Sigmoid colon (tissue), 7 donors: ENCODE measurements around the gene SH3RF3. TPM values are rescaled to one million over a fixed set of nuclear protein-coding genes. Genes with fewer than 3 reads are reported as not detected.

Experiments
- DNase-seq: peaks from one replicate; pipeline ENCODE4 v3.0.0-alpha.2; 2019
- H3K27ac ChIP-seq, 4 donors: fragments of 200-600 bp; sonication (generic); one replicate each; pipeline ENCODE4 v1.5.1; 2016 to 2019; ENCODE audit warnings: mild to moderate bottlenecking in 1 of 4
- H3K27me3 ChIP-seq, 3 donors: fragments of 200-600 bp; sonication (generic); one replicate each; pipeline ENCODE4 v1.5.1; 2019; ENCODE audit warnings: mild to moderate bottlenecking in 1 of 3
- H3K36me3 ChIP-seq, 4 donors: fragments of 200-600 bp; sonication (generic); one replicate each; pipeline ENCODE4 v1.5.1; 2016 to 2019
- H3K4me1 ChIP-seq, 4 donors: fragments of 200-600 bp; sonication (generic); one replicate each; pipeline ENCODE4 v1.5.1; 2017 to 2019
- H3K4me3 ChIP-seq, 4 donors: fragments of 200-600 bp; sonication (generic); one replicate each; pipeline ENCODE4 v1.5.1; 2017 to 2019; ENCODE audit warnings: mild to moderate bottlenecking in 2 of 4, moderate library complexity in 1 of 4
- H3K9me3 ChIP-seq, 4 donors: fragments of 200-600 bp in 3 of 4; sonication (generic) in 3 of 4; one replicate each; pipeline versions ENCODE4 v1.5.1 to v1.6.1; 2013 to 2019
- CTCF ChIP-seq, 4 experiments: fragments of 450-650 bp in 3 of 4; fragments of 200-600 bp in 1 of 4; IDR thresholded peaks; one replicate each; pipeline ENCODE4 v1.5.1; 2016 to 2019; ENCODE audit warnings: antibody characterized with exemption in 4 of 4, mild to moderate bottlenecking in 3 of 4, moderate library complexity in 2 of 4
- EP300 ChIP-seq, 4 donors: sonication (generic); formaldehyde crosslinking; IDR thresholded peaks; one replicate each; pipeline ENCODE4 v1.6.1; 2017; ENCODE audit warnings: antibody characterized with exemption in 4 of 4
- POLR2A ChIP-seq, 2 donors: fragments of 450-650 bp; IDR thresholded peaks; one replicate each; pipeline ENCODE4 v1.6.1; 2016; ENCODE audit warnings: antibody characterized with exemption in 2 of 2, mild to moderate bottlenecking in 2 of 2, moderate library complexity in 2 of 2
- POLR2AphosphoS5 ChIP-seq, 4 donors: sonication (generic); formaldehyde crosslinking; IDR thresholded peaks; one replicate each; pipeline ENCODE4 v1.6.1; 2017; ENCODE audit warnings: antibody characterized with exemption in 4 of 4
- WGBS, 2 donors: extraction: QIAGEN DNeasy Blood & Tissue Kit; methylation state at CpG; one replicate each; pipeline ENCODE4 v1.1.7; 2013; 5-methylcytosine and 5-hydroxymethylcytosine counted together
- intact Hi-C: fragments of 100-400 bp; cut with DNase I; formaldehyde crosslinking; loops from one replicate; pipeline ENCODE4 v1.15.1; 2023
- polyA plus RNA-seq, 3 donors: library from polyadenylated mRNA; stranded (reverse); fragments of 200-250 nt; gene quantifications; one replicate each; pipeline ENCODE4 v1.2.3, GENCODE V29; 2013
- total RNA-seq, 4 donors: library from RNA; depleted of rRNA; stranded (reverse); fragments of >200 nt; gene quantifications; one replicate each; pipeline ENCODE4 v1.1.0, GENCODE V29; 2016
- donor health status: healthy with polysubstance abuse.
- donor health status: Bipolar disorder and iron deficiency.
- donor health status: healthy.

SH3RF3 gene
- total and polyA plus RNA-seq, 7 donors, result 0.69 to 10.0 (median 3.4) TPM

- no peaks in the 10 kb centered on the region for H3K9me3 ChIP-seq
- intact Hi-C loops, result no loop called here
- H3K36me3 ChIP-seq, result no peaks in the 10 kb centered on the region
- 82 to 85% methylated on average over 8 of the region's 8 CpGs for WGBS, 2 donors
- H3K4me3 ChIP-seq, result no peak overlapping the region
- no peaks in the 10 kb centered on the region for H3K4me1 ChIP-seq
- TF ChIP-seq POLR2AphosphoS5 (IDR thresholded peaks at IDR 0.05), result no peak
- no peak for TF ChIP-seq POLR2A (IDR thresholded peaks at IDR 0.05)
- TF ChIP-seq EP300 (IDR thresholded peaks at IDR 0.05), result no peak
- TF ChIP-seq CTCF (IDR thresholded peaks at IDR 0.05), result no peak
- no peaks in the 10 kb centered on the region for H3K27me3 ChIP-seq
- H3K27ac ChIP-seq, result no peak overlapping the region
- DNase-seq, result no peak
Observed at GRCh38 chr2:109081374-109081773, 47.6 kb upstream of the SH3RF3 start.

DNA sequence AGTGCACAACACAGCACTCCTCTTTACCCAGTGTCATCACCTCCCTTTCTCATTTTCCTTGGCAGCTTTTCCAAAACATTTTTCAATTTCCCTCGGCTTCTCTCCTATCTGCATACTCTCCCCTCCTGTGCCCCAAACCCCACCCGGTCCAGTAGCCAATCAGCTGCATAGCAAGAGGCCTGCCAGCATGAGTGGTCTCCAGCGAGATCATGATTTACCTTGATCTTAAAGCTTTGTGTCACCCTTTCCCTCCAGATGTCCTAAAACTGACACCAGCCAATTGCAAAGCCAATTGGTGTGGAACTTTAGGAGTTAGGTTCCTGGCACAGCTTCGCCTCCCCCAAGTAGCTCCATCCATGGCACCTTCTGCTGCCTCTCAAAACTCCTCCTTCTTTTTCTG lies 45.2 kb upstream of the SH3RF3 start:
- Histone ChIP-seq H3K4me1 (no peaks in the 10 kb centered on the region), H3K4me3 (no peak overlapping the region), H3K9me3 (no peaks in the 10 kb centered on the region), H3K27me3 (no peaks in the 10 kb centered on the region), H3K36me3 (no peaks in the 10 kb centered on the region), H3K27ac (no peak overlapping the region)
- TF ChIP-seq CTCF (IDR thresholded peaks at IDR 0.05) (no peak), POLR2A (IDR thresholded peaks at IDR 0.05) (no peak), POLR2AphosphoS5 (IDR thresholded peaks at IDR 0.05) (no peak), EP300 (IDR thresholded peaks at IDR 0.05) (no peak)
- intact Hi-C loops, result no loop called here
- 88 to 90% methylated on average over 4 of the region's 4 CpGs for WGBS, 2 donors
- DNase-seq, result no peak

DNA sequence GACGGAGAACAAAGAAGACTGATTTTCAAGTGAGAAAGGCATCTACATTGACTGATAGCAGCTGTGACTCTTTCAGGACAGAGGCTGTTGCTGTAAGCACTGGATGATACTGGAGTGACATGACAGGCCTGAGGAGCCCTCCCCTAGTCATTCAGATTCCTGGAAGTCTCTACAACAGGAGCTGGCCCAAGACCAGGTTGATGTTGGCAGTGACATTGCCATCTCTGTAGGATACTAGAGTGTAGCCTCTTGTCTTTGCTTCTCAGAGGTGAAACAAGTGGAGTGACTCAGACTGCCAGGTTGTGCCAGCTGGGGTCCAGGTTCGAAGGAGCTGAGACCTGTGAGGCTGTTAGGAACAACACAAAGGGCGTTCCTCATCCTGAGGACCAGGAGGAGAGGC lies 44.7 kb upstream of the SH3RF3 start:
- WGBS, 2 donors, result 88 to 92% methylated on average over 3 of the region's 3 CpGs
- no peaks in the 10 kb centered on the region for H3K9me3 ChIP-seq
- H3K27me3 ChIP-seq, result no peaks in the 10 kb centered on the region
- no peaks in the 10 kb centered on the region for H3K4me1 ChIP-seq
- DNase-seq, result no peak
- H3K27ac ChIP-seq, result no peak overlapping the region
- TF ChIP-seq EP300 (IDR thresholded peaks at IDR 0.05) (no peak), CTCF (IDR thresholded peaks at IDR 0.05) (no peak), POLR2A (IDR thresholded peaks at IDR 0.05) (no peak), POLR2AphosphoS5 (IDR thresholded peaks at IDR 0.05) (no peak)
- intact Hi-C loops, result no loop called here
- H3K36me3 ChIP-seq, result no peaks in the 10 kb centered on the region
- no peak overlapping the region for H3K4me3 ChIP-seq

- no peak for TF ChIP-seq EP300 (IDR thresholded peaks at IDR 0.05)
- TF ChIP-seq POLR2AphosphoS5 (IDR thresholded peaks at IDR 0.05), result no peak
- no peak for TF ChIP-seq POLR2A (IDR thresholded peaks at IDR 0.05)
- TF ChIP-seq CTCF (IDR thresholded peaks at IDR 0.05), result no peak
- Histone ChIP-seq H3K9me3 (no peaks in the 10 kb centered on the region), H3K36me3 (no peaks in the 10 kb centered on the region), H3K27me3 (no peaks in the 10 kb centered on the region), H3K27ac (no peak overlapping the region), H3K4me1 (no peaks in the 10 kb centered on the region), H3K4me3 (no peak overlapping the region)
- DNase-seq, result no peak
- 82 to 87% methylated on average over 11 of the region's 11 CpGs for WGBS, 2 donors
- intact Hi-C loops, result no loop called here
Observed at GRCh38 chr2:109085912-109086742, 42.9 kb upstream of the SH3RF3 start.

DNA sequence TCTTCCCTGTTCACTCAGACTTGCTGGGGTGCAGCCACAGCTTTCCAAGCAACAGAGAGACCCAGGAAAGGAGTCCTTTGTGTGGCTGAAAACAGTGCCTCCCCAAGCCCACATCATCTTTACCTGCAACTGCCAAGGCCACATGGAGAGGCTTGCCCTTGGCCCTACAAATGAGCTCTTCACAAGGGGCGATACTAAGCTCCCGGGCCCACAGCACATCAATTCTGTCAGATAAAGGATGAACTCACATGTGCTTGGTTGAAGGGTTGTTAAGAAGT lies 42.3 kb upstream of the SH3RF3 start:
- Histone ChIP-seq H3K27ac (no peak overlapping the region), H3K4me1 (no peaks in the 10 kb centered on the region), H3K27me3 (no peaks in the 10 kb centered on the region), H3K9me3 (no peaks in the 10 kb centered on the region), H3K36me3 (no peaks in the 10 kb centered on the region), H3K4me3 (no peak overlapping the region)
- intact Hi-C loops, result no loop called here
- TF ChIP-seq EP300 (IDR thresholded peaks at IDR 0.05), result no peak
- TF ChIP-seq POLR2AphosphoS5 (IDR thresholded peaks at IDR 0.05), result no peak
- no peak for TF ChIP-seq CTCF (IDR thresholded peaks at IDR 0.05)
- TF ChIP-seq POLR2A (IDR thresholded peaks at IDR 0.05), result no peak
- WGBS, 2 donors, result 93 to 97% methylated on average over 2 of the region's 2 CpGs
- DNase-seq, result no peak
